Measurements from ENCODE around the gene DDX42. TPM values are rescaled to one million over a fixed set of nuclear protein-coding genes. Genes with fewer than 3 reads are reported as not detected.

DDX42 gene
- total RNA-seq, 1 experiment from 2014 or later, result 60.2 TPM

GRCh38 chr17:63816123-63816522 lies 42.2 kb downstream of the DDX42 start:
- in situ Hi-C loops (cut with HindIII; ENCODE audit: low pct_unique_long_range_greater_than_20kb, low sequenced_read_pairs), result no loop called here

GRCh38 chr17:63816669-63817068 lies 42.7 kb downstream of the DDX42 start:
- no peak for DNase-seq (ENCODE audit: low read depth, low spot score)
- in situ Hi-C loops (cut with HindIII; ENCODE audit: low pct_unique_long_range_greater_than_20kb, low sequenced_read_pairs), result no loop called here

More at GRCh38 chr17:63816123-63816522, 42.2 kb downstream of the DDX42 start:
- no peak for DNase-seq (ENCODE audit: low read depth, low spot score)

DNA sequence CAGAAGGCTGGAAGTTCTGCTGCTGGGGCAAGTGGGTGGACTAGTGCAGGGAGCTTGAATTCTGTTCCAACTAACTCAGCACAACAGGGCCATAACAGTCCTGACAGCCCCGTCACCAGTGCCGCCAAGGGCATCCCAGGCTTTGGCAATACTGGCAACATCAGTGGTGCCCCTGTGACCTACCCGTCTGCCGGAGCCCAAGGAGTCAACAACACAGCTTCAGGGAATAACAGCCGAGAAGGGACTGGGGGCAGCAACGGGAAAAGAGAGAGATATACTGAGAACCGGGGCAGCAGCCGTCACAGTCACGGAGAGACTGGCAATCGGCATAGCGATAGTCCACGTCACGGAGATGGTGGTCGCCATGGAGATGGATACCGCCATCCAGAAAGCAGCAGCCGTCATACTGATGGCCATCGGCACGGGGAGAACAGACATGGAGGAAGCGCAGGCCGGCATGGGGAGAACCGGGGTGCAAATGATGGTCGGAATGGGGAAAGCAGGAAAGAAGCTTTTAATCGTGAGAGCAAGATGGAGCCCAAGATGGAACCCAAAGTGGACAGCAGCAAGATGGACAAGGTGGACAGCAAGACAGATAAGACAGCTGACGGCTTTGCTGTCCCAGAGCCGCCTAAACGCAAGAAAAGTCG lies 43.9 kb downstream of the DDX42 start:
- in situ Hi-C loops (cut with HindIII; ENCODE audit: low pct_unique_long_range_greater_than_20kb, low sequenced_read_pairs), result no loop called here
- DNase-seq (ENCODE audit: low read depth, low spot score), result no peak

- no peak for DNase-seq (ENCODE audit: low read depth, low spot score)
Observed at GRCh38 chr17:63819131-63819530, 45.2 kb downstream of the DDX42 start.

GRCh38 chr17:63819585-63820537 lies 45.9 kb downstream of the DDX42 start:
- in situ Hi-C loops (cut with HindIII; ENCODE audit: low pct_unique_long_range_greater_than_20kb, low sequenced_read_pairs), result no loop called here
- no peak for DNase-seq (ENCODE audit: low read depth, low spot score)

More at GRCh38 chr17:63819131-63819530, 45.2 kb downstream of the DDX42 start:
- in situ Hi-C loops (cut with HindIII; ENCODE audit: low pct_unique_long_range_greater_than_20kb, low sequenced_read_pairs), result no loop called here

DNA sequence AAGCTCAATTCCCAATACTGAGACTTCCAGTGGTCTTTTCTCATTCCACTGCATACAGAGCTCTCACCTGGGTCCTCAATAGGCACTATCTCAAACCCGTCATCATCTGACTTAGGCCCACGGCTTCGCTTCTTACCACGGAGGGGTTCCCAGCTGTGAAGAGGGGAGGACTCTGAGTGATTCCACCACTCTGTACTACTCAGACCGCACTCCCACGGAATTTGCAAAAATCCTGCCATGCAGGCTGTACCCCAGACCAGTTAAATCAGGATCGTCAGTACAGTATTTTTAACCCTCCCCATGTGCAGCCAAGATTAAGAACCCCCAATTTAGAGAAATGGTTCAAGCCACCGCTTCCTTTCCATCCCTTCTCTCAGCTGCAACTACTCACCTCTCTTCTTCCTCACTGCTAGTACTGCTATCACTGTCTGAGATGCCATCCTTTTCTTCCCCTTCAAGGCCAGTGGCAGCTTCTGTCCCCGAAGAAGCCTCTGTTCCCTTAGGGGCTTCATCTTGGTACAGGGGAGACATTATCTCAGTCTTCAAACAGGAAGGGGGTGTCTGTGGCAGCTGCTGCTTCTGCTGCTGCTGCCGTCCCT lies 47.1 kb downstream of the DDX42 start:
- in situ Hi-C loops (cut with HindIII; ENCODE audit: low pct_unique_long_range_greater_than_20kb, low sequenced_read_pairs), result no loop called here
- no peak for DNase-seq (ENCODE audit: low read depth, low spot score)

DNA sequence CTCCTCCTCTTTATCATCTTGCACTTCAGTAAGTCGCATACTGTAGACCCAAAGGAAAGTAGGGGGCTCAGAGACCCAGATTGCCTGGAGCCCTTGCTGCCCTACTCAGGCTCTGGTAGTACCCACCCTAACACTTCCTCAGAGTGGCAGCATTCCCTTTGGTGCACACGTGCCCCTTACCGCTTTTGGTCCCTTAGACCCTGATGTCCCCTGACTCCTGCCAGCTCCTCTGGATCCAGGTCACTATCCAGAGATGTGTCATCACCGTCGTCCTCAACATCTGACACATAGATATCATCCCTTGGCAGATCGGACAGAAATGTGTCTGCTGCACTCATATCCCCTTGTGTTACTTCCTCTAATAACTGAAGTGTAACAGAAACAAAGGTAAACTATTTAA lies 47.8 kb downstream of the DDX42 start:
- in situ Hi-C loops (cut with HindIII; ENCODE audit: low pct_unique_long_range_greater_than_20kb, low sequenced_read_pairs), result no loop called here
- DNase-seq (ENCODE audit: low read depth, low spot score), result no peak

GRCh38 chr17:63822537-63822936 lies 48.6 kb downstream of the DDX42 start:
- DNase-seq (ENCODE audit: low read depth, low spot score), result no peak
- in situ Hi-C loops (cut with HindIII; ENCODE audit: low pct_unique_long_range_greater_than_20kb, low sequenced_read_pairs), result no loop called here

- in situ Hi-C loops (cut with HindIII; ENCODE audit: low pct_unique_long_range_greater_than_20kb, low sequenced_read_pairs), result no loop called here
- DNase-seq (ENCODE audit: low read depth, low spot score), result no peak
Observed at GRCh38 chr17:63823659-63824331, 49.8 kb downstream of the DDX42 start.

DNA sequence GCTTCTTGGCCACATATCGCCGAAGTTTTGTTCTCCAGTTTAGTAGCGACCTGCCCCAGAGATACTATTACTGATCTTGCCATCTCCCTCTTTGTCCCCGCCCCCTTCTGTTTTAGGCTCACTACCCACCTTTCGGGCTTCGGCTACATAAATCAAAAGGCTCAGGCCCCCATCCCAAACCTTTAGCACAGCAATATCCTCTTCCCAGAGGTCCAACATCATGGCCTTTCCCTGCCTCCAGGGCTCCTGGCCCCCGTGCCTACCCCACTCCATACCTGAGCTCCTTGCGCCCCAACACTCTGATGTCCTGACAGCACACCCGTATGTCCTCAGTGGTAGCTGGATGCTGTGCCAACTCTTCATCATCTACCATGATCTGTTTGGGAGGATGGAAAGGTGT lies 50.4 kb downstream of the DDX42 start:
- in situ Hi-C loops (cut with HindIII; ENCODE audit: low pct_unique_long_range_greater_than_20kb, low sequenced_read_pairs), result no loop called here
- DNase-seq (ENCODE audit: low read depth, low spot score), result no peak

DNA sequence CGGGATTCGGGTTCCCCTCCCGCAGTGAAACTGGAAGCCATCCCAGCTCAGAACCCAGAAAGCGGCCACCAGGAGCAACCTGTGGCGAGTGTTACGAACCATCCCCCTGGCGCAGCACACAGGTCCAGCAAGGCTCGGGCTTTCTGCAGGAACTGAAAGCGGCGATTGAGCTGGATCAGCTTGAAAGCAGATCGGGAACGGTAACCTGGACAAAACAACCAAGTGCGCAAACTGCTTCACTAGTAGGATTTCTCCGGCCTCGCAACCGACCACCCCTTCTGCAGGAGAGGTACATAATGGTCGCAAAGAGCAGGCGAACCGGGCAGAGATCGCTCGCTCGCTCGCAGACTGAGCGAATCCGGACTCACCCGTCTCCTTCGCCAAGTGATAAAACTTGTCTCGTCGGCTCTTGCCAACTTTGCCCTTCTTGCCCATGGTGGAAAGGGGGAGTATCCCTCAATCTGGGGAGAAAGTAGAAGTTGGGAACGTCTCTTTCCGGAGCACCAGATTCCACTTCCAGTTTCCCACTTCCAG lies 52.6 kb downstream of the DDX42 start:
- peak; percentile 28 for DNase-seq (ENCODE audit: low read depth, low spot score)
- in situ Hi-C loops (cut with HindIII; ENCODE audit: low pct_unique_long_range_greater_than_20kb, low sequenced_read_pairs), result no loop called here

DNA sequence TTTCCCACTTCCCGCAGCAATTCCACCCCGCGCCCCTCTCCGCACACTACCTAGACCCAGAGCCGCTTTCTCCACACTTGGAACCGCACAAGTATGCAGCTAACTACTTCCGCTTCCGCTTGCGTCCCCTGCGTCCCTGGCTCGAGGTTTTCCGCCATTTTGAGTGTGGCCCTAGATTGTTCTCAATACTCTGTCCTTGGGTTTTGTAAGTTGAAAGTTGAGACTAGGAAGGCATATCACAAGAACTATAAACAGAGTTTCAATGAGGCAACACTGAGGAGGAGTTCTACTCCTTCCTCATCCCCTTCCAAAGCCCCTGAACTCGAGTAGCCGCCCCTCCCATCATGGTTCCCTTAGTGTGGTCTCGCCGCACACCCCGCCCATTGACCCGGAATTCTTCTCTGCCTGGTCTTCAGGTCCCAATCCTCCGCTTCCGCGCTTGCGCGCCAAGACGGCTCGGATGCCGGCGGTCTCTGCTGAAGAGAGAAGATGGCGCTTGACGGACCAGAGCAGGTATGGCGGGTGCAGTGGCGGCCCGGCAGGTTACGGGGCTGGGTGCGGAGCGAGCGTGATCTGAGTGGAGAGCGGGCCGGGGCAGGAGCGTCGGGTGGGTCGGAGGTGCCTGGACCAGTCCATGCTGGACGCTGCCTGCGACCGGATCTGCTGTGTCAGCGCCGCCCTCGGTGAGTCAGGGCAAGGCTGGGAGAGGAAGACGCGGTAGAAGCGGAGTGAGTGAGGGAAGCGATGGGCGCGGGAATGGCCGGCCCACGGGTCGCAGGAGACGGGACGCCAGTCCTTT lies 53.2 kb downstream of the DDX42 start, which contains the start of the genes FTSJ3 and PSMC5:
FTSJ3 (minus strand) TSS at position 662 of the 799 bp plus-strand sequence. CDS start 761 bp downstream, outside the sequence.
PSMC5 (plus strand) TSS at position 430 of the 799 bp plus-strand sequence; CDS start at position 490, 60 bp downstream.
- peak; percentile 97 for DNase-seq (ENCODE audit: low read depth, low spot score)

DNA sequence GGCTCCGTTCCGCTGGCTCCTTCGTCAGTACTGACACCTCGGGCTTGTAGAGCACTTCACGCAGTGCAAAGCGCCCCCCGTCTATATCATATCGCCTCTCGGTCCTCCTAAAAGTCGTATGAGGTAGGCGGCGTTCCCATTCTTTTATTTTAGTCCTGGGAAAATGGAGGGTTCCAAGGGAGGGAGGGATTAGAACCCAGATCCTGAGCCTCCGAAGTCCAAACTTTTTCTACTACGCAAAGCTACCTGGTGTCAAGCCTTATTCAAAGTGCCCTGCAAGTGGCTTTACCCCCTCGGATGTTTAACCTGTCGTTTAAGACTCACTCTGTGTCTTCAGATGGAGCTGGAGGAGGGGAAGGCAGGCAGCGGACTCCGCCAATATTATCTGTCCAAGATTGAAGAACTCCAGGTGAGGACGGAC lies 53.8 kb downstream of the DDX42 start:
- in situ Hi-C loops (cut with HindIII; ENCODE audit: low pct_unique_long_range_greater_than_20kb, low sequenced_read_pairs), result no loop called here
- DNase-seq (ENCODE audit: low read depth, low spot score), result no peak

More for the DNA sequence above, 53.2 kb downstream of the DDX42 start, which contains the start of the genes FTSJ3 and PSMC5:
- in situ Hi-C loops (cut with HindIII; ENCODE audit: low pct_unique_long_range_greater_than_20kb, low sequenced_read_pairs), result no loop called here

GRCh38 chr17:63828936-63829335 lies 55.0 kb downstream of the DDX42 start:
- in situ Hi-C loops (cut with HindIII; ENCODE audit: low pct_unique_long_range_greater_than_20kb, low sequenced_read_pairs), result no loop called here
- no peak for DNase-seq (ENCODE audit: low read depth, low spot score)

GRCh38 chr17:63830278-63830677 lies 56.3 kb downstream of the DDX42 start:
- in situ Hi-C loops (cut with HindIII; ENCODE audit: low pct_unique_long_range_greater_than_20kb, low sequenced_read_pairs), result no loop called here
- no peak for DNase-seq (ENCODE audit: low read depth, low spot score)

DNA sequence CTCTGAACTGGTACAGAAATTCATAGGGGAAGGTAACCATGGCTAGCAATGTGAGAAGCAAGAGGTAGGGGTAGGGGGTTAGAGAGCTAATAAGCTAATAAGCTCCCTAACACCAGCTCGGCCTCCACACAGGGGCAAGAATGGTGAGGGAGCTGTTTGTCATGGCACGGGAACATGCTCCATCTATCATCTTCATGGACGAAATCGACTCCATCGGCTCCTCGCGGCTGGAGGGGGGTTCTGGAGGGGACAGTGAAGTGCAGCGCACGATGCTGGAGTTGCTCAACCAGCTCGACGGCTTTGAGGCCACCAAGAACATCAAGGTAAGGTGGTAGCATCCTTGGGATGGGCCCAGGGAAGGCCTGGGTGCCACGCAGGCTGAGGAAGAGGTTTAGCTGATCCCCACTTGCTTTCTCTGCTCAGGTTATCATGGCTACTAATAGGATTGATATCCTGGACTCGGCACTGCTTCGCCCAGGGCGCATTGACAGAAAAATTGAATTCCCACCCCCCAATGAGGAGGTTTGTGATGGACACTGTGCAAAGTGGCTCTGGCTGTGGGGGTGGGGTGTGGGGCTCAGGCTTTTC lies 57.0 kb downstream of the DDX42 start:
- no peak for DNase-seq (ENCODE audit: low read depth, low spot score)
- in situ Hi-C loops (cut with HindIII; ENCODE audit: low pct_unique_long_range_greater_than_20kb, low sequenced_read_pairs), result no loop called here
